HG03025 (cell line): ENCODE results near the gene GMEB2.
"Not testable (repeated sequence)": the region's sequence is repeated elsewhere in the genome, so short reads cannot be mapped to it uniquely, and the experiment has no call there.

Source experiments
- ATAC-seq: cut with Tn5 transposase; IDR thresholded peaks from one replicate; pipeline ENCODE4 v1.9.1; 2021; ENCODE audit warnings: mild to moderate bottlenecking, moderate library complexity; ENCODE audit not compliant: unreplicated experiment, low FRiP score

GMEB2 gene

GRCh38 chr20:63562461-63563224 lies 64.3 kb downstream of the GMEB2 start:
- ATAC-seq = no peak

- no peak for ATAC-seq
Observed at GRCh38 chr20:63561624-63562396, 65.1 kb downstream of the GMEB2 start.

GRCh38 chr20:63560856-63561609 lies 65.9 kb downstream of the GMEB2 start:
- no peak for ATAC-seq

DNA sequence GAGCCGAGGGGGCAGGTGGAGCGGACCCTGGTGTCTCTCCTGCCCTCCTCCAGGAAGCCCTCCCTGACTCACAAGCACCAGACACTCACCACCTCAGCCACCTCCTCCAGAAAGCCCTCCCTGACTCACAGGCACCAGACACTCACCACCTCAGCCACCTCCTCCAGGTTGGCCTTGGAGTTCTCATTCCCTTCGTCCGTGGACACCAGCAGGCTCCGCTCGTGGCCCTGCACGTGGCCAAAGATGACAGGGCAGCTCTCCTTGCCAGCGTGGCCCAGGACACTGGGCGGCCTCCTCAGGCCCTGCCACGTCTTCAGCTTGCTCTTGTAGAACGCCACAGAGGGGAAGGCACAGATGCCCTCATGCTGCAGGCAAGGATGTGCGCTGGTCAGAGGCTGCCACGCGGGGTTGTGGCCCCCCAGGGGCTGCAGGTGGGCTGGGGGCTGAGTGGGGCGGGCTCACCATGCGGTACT lies 66.5 kb downstream of the GMEB2 start:
- no peak for ATAC-seq

GRCh38 chr20:63559485-63560332 lies 67.2 kb downstream of the GMEB2 start:
- not testable (repeated sequence) for ATAC-seq

DNA sequence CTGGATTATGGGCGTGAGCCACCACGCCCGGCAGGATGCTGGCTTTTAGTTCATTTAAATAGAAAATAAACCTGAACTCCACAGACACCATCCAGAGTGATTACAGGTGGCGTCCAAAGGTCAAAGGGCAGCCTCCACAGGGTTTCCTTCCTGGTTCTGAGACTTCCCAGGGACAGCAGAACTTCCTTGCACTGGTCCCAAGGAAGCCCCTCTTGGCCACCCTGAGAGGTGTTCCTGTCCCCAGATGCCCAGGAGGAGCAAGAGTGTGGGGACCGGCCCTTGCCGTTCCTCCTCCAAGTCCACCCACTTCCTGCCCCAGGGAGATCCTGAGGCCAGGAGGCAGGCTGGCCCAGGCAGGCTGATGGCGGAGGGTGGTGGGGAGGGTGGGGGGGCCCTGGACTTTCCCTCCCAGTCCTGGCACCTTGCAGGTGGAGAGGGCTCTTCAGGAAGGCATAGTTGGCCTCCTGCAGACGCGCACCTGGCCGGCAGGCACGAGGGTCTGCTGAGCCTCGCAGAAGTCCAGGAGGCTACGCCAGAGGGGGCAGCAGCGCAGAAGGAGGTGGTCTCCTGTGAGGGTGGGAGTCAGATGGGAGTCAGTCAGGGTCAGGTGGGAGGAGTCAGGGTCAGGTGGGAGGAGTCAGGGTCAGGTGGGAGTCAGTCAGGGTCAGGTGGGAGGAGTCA lies 68.0 kb downstream of the GMEB2 start:
- ATAC-seq = no peak

DNA sequence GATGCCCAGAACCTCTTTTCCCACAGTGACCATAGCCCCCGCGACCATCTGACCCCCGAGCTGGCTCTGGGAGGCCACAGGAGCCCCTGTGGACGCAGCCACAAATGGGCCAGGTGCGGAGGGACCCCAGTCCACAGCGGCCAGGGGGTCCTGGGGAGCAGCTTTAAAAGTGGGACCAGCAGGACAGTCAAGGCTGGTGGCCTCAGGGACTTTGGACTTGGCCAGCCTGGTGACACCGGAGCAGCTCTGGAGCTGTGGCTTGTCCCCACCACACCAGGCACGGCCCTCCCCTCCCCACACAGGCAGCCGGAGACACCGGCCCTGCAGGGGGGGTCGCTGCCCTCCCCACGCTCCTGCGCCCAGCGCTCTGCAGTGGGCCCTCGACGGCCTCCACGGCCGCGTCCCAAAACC lies 69.4 kb downstream of the GMEB2 start:
- ATAC-seq = no peak

- no peak for ATAC-seq
Observed at GRCh38 chr20:63556873-63557478, 69.9 kb downstream of the GMEB2 start.

DNA sequence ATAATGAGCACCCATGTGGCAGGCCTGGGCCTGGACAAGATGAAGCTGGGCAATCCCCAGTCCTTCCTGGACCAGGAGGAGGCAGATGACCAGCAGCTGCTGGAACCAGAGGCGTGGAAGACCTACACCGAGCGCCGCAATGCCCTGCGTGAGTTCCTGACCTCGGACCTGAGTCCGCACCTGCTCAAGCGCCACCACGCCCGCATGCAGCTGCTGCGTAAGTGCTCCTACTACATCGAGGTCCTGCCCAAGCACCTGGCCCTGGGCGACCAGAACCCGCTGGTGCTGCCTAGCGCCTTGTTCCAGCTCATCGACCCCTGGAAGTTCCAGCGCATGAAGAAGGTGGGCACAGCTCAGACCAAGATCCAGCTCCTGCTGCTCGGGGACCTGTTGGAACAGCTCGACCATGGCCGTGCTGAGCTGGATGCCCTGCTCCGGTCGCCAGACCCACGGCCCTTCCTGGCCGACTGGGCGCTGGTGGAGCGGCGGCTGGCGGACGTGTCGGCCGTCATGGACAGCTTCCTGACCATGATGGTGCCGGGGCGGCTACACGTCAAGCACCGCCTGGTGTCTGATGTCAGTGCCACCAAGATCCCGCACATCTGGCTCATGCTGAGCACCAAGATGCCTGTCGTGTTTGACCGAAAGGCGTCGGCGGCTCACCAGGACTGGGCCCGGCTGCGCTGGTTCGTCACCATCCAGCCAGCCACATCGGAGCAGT lies 71.1 kb downstream of the GMEB2 start:
- no peak for ATAC-seq

DNA sequence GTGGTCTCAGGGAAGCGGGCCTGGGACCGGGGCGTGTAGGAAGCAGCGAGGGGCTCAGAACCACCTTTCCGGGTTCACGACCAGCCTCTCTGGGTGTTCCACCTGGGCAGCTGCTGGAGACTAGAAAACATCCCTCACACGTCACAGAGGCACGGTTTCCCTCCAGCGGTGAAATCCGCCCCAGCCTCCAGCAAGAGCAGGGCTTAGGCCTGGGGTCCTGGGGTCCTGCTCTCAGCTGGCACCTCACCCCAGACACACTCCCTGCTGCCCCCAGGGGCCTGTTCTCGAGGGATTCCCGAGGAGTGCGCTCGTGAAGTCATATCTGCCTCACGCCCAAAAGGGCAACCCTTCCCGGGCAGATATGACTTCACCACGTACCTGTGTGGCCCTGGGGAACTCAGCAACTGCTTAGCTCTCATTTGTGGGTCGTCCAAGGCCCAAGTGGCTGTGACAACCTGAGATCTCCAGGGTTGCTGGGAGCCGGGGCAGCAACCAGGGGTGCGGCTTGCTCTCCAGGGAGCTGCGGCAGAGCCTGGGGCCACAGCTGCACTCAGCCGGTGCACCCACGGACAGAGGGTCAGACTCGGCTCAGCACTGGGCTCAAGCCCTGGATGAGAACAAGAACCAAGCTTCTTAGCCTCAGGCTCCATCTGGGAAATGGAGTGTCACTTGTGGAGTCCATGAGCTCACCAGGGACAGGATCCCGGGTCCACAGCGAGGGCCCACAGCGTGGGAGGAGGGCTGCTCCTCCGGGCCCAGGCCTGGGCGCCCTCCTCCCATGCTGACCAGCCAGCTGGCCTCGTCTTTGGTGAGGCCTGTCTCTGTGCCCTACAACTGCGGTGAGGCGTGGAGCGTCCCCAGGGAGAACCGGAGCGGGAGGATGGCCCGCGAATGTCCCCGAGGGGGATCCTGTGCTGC lies 72.3 kb downstream of the GMEB2 start:
- no peak for ATAC-seq

DNA sequence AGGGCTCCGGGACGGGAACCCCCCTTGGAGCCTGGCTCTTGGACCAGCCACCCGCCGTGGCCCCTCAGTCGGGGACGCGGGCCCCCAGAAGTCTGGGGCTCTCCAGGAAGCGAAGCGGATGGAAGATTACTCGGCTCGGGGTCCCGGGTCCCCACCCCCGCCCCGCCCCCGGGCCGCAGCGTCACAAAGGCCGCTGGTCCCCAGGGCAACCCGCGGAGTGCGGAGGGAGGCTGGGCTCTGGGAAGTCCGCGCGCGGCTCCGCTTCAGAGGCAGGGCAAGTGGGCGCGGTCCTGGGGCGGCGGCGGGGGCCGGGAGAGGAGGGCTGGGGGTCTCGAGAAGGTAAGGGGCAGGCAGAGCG lies 73.0 kb downstream of the GMEB2 start, which contains the start of gene FNDC11:
Gene FNDC11, plus strand, starts transcription at position 227 of the 358 bp plus-strand sequence. CDS start 1,505 bp downstream, outside the sequence.
- ATAC-seq = peak; percentile 16

- peak; percentile 43 for ATAC-seq
Observed at GRCh38 chr20:63553251-63553932, 73.5 kb downstream of the GMEB2 start.

DNA sequence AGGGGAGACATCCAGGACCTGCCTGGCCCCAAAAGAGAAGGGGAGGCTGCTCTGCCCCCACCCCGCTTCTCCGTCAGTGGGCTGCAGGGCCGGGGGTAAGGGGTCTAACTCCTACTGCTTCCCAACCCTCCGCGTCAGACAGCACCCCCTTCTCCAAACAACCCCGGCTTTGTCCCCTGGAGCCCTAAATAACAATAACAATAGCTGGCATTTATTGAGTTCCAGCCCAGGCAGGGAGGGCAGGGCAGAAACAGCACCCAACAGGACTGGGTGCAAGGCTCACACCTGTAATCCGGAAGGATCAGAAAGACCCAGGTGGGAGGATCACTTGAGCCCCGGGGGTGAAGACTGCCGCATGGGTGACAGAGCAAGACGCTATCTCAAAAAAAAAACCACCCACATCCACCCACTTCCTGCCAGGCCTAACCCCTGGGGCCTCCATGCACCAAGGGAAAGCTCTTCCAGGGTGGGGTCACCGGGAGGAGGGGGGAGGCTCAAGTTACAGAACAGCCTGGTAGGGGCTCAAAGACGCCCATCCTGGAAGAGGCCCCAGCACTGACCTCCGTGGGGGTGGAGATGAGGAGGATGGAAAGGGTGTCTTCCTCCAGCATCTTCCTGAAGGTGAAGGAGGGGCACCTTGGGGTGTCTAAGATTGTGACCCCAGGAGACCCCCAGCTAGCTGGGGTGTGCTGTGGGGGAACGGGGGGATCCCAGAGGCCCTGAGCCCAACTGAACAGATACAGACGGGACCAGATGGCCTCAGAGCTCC lies 74.2 kb downstream of the GMEB2 start:
- peak; percentile 17 for ATAC-seq

GRCh38 chr20:63551068-63551467 lies 75.8 kb downstream of the GMEB2 start:
- ATAC-seq = no peak

GRCh38 chr20:63549679-63550282 lies 77.1 kb downstream of the GMEB2 start:
- ATAC-seq = no peak

DNA sequence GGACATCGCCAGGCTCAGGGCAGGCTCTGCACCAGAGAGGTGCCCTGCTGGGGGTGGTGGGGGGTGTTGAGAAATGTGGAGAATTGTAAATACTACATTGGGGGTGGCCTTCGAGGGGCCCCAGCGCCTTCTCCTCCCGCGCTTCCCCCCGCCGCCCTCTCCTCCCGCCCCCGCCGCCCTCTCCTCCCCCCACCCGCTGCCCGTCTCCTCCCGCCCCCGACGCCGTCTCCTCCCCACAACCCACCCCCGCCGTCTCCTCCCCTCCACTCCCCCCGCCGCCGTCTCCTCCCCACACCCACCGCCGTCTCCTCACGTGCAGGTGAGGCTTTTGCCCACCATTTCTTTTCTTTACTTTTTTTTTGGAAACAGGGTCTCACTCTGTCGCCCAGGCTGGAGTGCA lies 77.9 kb downstream of the GMEB2 start:
- ATAC-seq = no peak
